ENCODE results near the gene CHST2.

The CHST2 gene

GRCh38 chr3:143105170-143105569, 14.4 kb upstream of the CHST2 start:
- DNase-seq (no peak), ATAC-seq (replicated peaks) (no peak)
- Mint-ChIP-seq H3K36me3 (ENCODE audit: insufficient read depth) (no peaks in the 10 kb centered on the region), H3K4me1 (ENCODE audit: low read depth in 2 of 2) (no peaks in the 10 kb centered on the region), H3K27ac (no peak overlapping the region), H3K9me3 (peaks cover 2 to 8% of the 10 kb centered on the region in 2 donors), H3K4me3 (no peak overlapping the region), H3K27me3 (peaks cover 51 to 52% of the 10 kb centered on the region in 2 donors)

- Mint-ChIP-seq H3K27ac (no peak overlapping the region), H3K27me3 (peaks cover 27 to 32% of the 10 kb centered on the region in 2 donors), H3K36me3 (ENCODE audit: insufficient read depth) (no peaks in the 10 kb centered on the region), H3K9me3 (peaks cover 0 to 4% of the 10 kb centered on the region in 2 donors), H3K4me3 (no peak overlapping the region), H3K4me1 (ENCODE audit: low read depth in 2 of 2) (no peaks in the 10 kb centered on the region)
- ATAC-seq (replicated peaks) (no peak), DNase-seq (no peak)
Measured at GRCh38 chr3:143109861-143110260, 9.7 kb upstream of the CHST2 start.

DNA sequence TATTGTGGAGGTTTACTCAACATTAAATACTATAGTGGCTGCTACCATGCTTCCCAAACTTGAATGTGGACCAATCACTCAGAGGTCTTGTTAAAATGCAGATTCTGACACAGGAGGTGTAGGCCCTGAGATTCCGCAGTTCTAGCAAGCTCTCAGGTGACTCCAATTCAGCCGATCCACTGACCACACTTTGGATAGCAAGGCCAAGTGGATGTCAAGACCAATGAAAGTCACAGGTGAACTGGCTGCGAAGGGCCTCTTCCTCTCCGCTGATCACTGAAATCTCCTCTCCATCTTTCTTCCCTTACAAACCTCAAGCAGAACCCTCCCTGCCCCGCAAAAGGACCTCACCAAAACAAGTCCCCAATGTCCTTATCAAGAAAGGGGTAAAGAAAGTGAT, 9.2 kb upstream of the CHST2 start:
- no peaks in the 10 kb centered on the region for H3K9me3 Mint-ChIP-seq
- no peak overlapping the region for H3K27ac Mint-ChIP-seq
- H3K36me3 Mint-ChIP-seq (ENCODE audit: insufficient read depth) = no peaks in the 10 kb centered on the region
- no peak overlapping the region for H3K4me3 Mint-ChIP-seq
- DNase-seq = no peak
- peaks cover 24 to 29% of the 10 kb centered on the region in 2 donors for H3K27me3 Mint-ChIP-seq
- ATAC-seq (replicated peaks) = no peak
- H3K4me1 Mint-ChIP-seq (ENCODE audit: low read depth in 2 of 2) = no peaks in the 10 kb centered on the region

- Mint-ChIP-seq H3K27ac (peak overlapping the region; percentile 20 to 88), H3K27me3 (peaks cover 6 to 55% of the 10 kb centered on the region in 2 donors), H3K9me3 (no peaks in the 10 kb centered on the region), H3K4me1 (ENCODE audit: low read depth in 2 of 2) (peaks cover 0 to 2% of the 10 kb centered on the region in 2 donors), H3K36me3 (ENCODE audit: insufficient read depth) (peaks cover 4% of the 10 kb centered on the region), H3K4me3 (peak overlapping the region; percentile 87 to 88)
- DNase-seq = no peak
- no peak for ATAC-seq (replicated peaks)
Measured at GRCh38 chr3:143118630-143119008, 952 bp upstream of the CHST2 start.

DNA sequence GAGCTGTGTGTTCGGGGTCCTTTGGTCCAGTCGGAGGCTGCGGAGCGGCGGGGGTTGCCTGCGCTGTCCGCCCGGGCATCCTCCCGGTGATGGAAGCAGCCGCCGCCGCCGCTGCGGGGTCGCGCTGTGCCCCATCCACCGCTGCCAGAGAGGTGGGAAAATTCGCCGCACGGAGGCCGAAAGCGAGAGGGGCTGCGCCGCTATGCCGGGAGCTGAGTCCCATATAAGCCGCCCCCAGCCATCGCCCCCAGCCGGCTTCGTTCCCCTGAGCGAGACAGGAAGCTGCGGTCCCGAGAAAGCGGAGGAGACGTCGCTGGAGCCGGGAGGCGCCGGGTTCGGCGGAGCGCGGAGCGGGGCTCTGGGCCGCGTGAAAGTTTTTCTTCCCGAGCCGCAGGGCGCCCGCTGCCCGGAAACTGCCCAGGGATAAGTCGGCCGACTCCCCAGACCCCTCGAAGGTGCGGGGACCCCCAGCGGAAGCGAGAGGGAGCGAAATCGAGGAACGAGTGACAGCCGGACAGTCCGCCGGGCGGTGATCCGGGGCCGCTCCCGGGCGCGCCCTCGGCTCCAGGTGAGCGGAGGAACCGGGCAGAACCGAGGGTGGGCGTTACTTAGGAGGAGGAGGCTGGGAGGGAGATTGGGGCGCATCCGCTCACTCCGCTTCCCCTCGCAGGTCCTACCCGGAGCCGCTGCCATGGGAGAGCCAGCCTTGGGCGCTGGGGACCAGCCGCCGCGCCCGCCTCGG, 574 bp downstream of the CHST2 start:
- Mint-ChIP-seq H3K9me3 (no peaks in the 10 kb centered on the region), H3K27me3 (peaks cover 0 to 49% of the 10 kb centered on the region in 2 donors), H3K4me3 (peak overlapping the region; percentile 87 to 88), H3K27ac (peak overlapping the region; percentile 53 to 60), H3K4me1 (ENCODE audit: low read depth in 2 of 2) (peaks cover 0 to 2% of the 10 kb centered on the region in 2 donors), H3K36me3 (ENCODE audit: insufficient read depth) (peaks cover 4% of the 10 kb centered on the region)
- ATAC-seq (replicated peaks) (peak; percentile 6), DNase-seq (peak in 1 of 3 experiments; percentile 6)

DNA sequence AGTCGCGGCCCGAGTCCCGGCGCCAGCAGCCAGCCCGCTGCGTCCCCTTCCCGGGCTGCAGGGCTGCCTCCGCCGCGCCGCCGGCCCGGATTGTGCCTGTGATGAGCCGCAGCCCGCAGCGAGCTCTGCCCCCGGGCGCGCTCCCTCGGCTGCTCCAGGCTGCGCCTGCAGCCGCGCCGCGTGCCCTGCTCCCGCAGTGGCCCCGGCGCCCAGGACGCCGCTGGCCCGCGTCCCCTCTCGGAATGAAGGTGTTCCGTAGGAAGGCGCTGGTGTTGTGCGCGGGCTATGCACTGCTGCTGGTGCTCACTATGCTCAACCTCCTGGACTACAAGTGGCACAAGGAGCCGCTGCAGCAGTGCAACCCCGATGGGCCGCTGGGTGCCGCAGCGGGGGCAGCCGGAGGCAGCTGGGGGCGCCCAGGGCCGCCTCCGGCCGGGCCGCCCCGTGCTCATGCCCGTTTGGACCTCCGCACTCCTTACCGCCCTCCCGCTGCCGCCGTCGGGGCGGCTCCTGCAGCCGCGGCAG, 1.2 kb downstream of the CHST2 start:
- peak in 1 of 3 experiments; percentile 17 for DNase-seq
- H3K4me1 Mint-ChIP-seq (ENCODE audit: low read depth in 2 of 2) = peaks cover 0 to 2% of the 10 kb centered on the region in 2 donors
- H3K9me3 Mint-ChIP-seq = no peaks in the 10 kb centered on the region
- no peak overlapping the region for H3K27ac Mint-ChIP-seq
- peak; percentile 47 for ATAC-seq (replicated peaks)
- peaks cover 4 to 50% of the 10 kb centered on the region in 2 donors for H3K27me3 Mint-ChIP-seq
- peaks cover 2% of the 10 kb centered on the region for H3K36me3 Mint-ChIP-seq (ENCODE audit: insufficient read depth)
- peak overlapping the region; percentile 58 to 61 for H3K4me3 Mint-ChIP-seq

- H3K4me3 Mint-ChIP-seq = peak overlapping the region; percentile 58 to 61
- H3K36me3 Mint-ChIP-seq (ENCODE audit: insufficient read depth) = no peaks in the 10 kb centered on the region
- H3K27ac Mint-ChIP-seq = no peak overlapping the region
- peak in 2 of 3 experiments; percentile 18 to 33 for DNase-seq
- peak; percentile 35 for ATAC-seq (replicated peaks)
- peaks cover 8 to 50% of the 10 kb centered on the region in 2 donors for H3K27me3 Mint-ChIP-seq
- peaks cover 0 to 2% of the 10 kb centered on the region in 2 donors for H3K4me1 Mint-ChIP-seq (ENCODE audit: low read depth in 2 of 2)
- no peaks in the 10 kb centered on the region for H3K9me3 Mint-ChIP-seq
Measured at GRCh38 chr3:143121241-143122088, 1.9 kb downstream of the CHST2 start.

GRCh38 chr3:143122089-143122430, 2.5 kb downstream of the CHST2 start:
- H3K4me3 Mint-ChIP-seq = peak overlapping the region in 1 of 2 donors; percentile 61
- ATAC-seq (replicated peaks) (no peak), DNase-seq (no peak)
- H3K36me3 Mint-ChIP-seq (ENCODE audit: insufficient read depth) = no peaks in the 10 kb centered on the region
- no peaks in the 10 kb centered on the region for H3K9me3 Mint-ChIP-seq
- H3K4me1 Mint-ChIP-seq (ENCODE audit: low read depth in 2 of 2) = peaks cover 0 to 2% of the 10 kb centered on the region in 2 donors
- H3K27me3 Mint-ChIP-seq = peaks cover 12 to 48% of the 10 kb centered on the region in 2 donors
- H3K27ac Mint-ChIP-seq = no peak overlapping the region

- DNase-seq (no peak), ATAC-seq (replicated peaks) (no peak)
- H3K27me3 Mint-ChIP-seq = peaks cover 12 to 41% of the 10 kb centered on the region in 2 donors
- no peaks in the 10 kb centered on the region for H3K36me3 Mint-ChIP-seq (ENCODE audit: insufficient read depth)
- peaks cover 0 to 2% of the 10 kb centered on the region in 2 donors for H3K4me1 Mint-ChIP-seq (ENCODE audit: low read depth in 2 of 2)
- H3K4me3 Mint-ChIP-seq = peak overlapping the region; percentile 14 to 61
- H3K27ac Mint-ChIP-seq = no peak overlapping the region
- H3K9me3 Mint-ChIP-seq = no peaks in the 10 kb centered on the region
Measured at GRCh38 chr3:143122608-143123352, 3.2 kb downstream of the CHST2 start.

DNA sequence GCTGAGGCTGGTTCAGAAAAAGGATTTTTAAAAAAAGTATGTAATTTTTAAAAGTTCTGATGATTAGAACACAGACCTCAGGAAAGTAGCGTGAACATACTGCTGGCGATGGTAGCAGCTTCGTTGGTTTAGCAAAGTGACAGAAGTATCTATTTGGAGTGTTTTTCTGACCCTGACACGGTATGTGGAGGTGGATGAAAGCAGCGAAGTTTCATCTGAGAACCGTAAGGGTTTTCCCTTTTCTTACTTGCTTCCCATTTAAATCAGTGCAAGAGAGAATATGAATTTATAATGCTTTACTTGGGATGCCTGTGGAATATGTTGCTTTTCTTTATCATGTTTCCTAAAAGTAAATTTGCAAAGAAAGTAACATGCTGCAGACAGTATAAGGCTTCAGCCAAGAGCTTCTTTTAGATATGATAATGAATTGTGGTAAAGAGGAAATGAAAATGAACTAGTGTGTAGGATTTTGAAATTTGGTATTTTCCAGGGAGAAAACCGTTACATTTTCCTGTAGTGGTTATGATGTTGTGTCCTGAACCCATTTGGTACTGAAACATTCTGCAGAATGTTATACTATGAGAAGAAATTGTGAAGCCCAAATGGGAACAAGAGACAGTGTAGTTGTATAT, 3.9 kb downstream of the CHST2 start:
- Mint-ChIP-seq H3K4me3 (no peak overlapping the region), H3K27ac (no peak overlapping the region)

GRCh38 chr3:143124601-143125520, 5.3 kb downstream of the CHST2 start:
- H3K27ac Mint-ChIP-seq = no peak overlapping the region
- no peaks in the 10 kb centered on the region for H3K9me3 Mint-ChIP-seq
- no peaks in the 10 kb centered on the region for H3K36me3 Mint-ChIP-seq (ENCODE audit: insufficient read depth)
- peaks cover 18 to 40% of the 10 kb centered on the region in 2 donors for H3K27me3 Mint-ChIP-seq
- ATAC-seq (replicated peaks) (no peak), DNase-seq (no peak)
- H3K4me1 Mint-ChIP-seq (ENCODE audit: low read depth in 2 of 2) = no peaks in the 10 kb centered on the region
- H3K4me3 Mint-ChIP-seq = no peak overlapping the region

More for the DNA sequence above, 3.9 kb downstream of the CHST2 start:
- peaks cover 12 to 39% of the 10 kb centered on the region in 2 donors for H3K27me3 Mint-ChIP-seq
- ATAC-seq (replicated peaks) (no peak), DNase-seq (no peak)
- H3K9me3 Mint-ChIP-seq = no peaks in the 10 kb centered on the region
- H3K36me3 Mint-ChIP-seq (ENCODE audit: insufficient read depth) = no peaks in the 10 kb centered on the region
- H3K4me1 Mint-ChIP-seq (ENCODE audit: low read depth in 2 of 2) = peaks cover 0 to 2% of the 10 kb centered on the region in 2 donors

DNA sequence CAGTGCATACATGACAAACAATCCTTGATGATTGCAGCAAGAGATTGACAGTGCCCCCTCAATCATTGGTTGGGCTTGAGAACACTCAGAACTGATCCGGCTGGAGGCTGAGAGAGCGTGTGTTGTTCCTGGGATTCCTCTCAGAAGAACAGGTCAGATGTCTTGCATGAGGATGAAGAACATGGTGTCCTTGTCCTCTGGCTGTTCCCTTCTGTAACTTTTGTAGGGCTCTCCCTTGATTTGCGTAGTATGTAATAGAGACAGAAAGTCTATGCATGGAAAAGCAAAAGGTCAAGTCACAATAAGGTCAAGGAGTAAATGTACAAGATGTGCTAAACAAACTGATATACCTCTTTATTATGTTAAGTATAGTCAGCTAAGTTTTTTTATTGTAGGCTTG, 8.2 kb downstream of the CHST2 start:
- H3K27ac Mint-ChIP-seq = no peak overlapping the region
- peaks cover 18 to 52% of the 10 kb centered on the region in 2 donors for H3K27me3 Mint-ChIP-seq
- DNase-seq = no peak
- no peak for ATAC-seq (replicated peaks)
- no peaks in the 10 kb centered on the region for H3K9me3 Mint-ChIP-seq
- H3K36me3 Mint-ChIP-seq (ENCODE audit: insufficient read depth) = no peaks in the 10 kb centered on the region
- no peak overlapping the region for H3K4me3 Mint-ChIP-seq
- no peaks in the 10 kb centered on the region for H3K4me1 Mint-ChIP-seq (ENCODE audit: low read depth in 2 of 2)
